Upper lobe of left lung (tissue), 6 donors: ENCODE measurements around the gene PCIF1. TPM values are rescaled to one million over a fixed set of nuclear protein-coding genes. Genes with fewer than 3 reads are reported as not detected.
"Not testable (repeated sequence)": the region's sequence is repeated elsewhere in the genome, so short reads cannot be mapped to it uniquely, and the experiment has no call there.

Experiments used
- ATAC-seq, 2 donors: fragments of 200-7000 bp; cut with Tn5 transposase; one replicate each; pipeline ENCODE4 v1.9.1; 2022; ENCODE audit warnings: mild to moderate bottlenecking in 2 of 2, moderate library complexity in 2 of 2; ENCODE audit not compliant: low FRiP score in 2 of 2
- DNase-seq, 2 donors: peaks; one replicate each; pipeline ENCODE4 v3.0.0-alpha.2; 2019 to 2020
- H3K27ac ChIP-seq, 4 donors: fragments of 200-600 bp; sonication (generic); one replicate each; pipeline ENCODE4 v1.5.1; 2016 to 2019
- H3K27me3 ChIP-seq, 4 donors: fragments of 200-600 bp; sonication (generic); one replicate each; pipeline ENCODE4 v1.5.1; 2017 to 2019
- H3K36me3 ChIP-seq, 4 donors: fragments of 200-600 bp; sonication (generic); one replicate each; pipeline ENCODE4 v1.5.1; 2016 to 2019
- H3K4me1 ChIP-seq, 4 donors: fragments of 200-600 bp; sonication (generic); one replicate each; pipeline ENCODE4 v1.5.1; 2018 to 2019
- H3K4me3 ChIP-seq, 4 donors: fragments of 200-600 bp; sonication (generic); one replicate each; pipeline ENCODE4 v1.5.1; 2017 to 2019; ENCODE audit warnings: mild to moderate bottlenecking in 2 of 4, moderate library complexity in 1 of 4
- H3K9me3 ChIP-seq, 4 donors: fragments of 200-600 bp; sonication (generic); one replicate each; pipeline ENCODE4 v1.5.1; 2018 to 2019
- EP300 ChIP-seq, 4 donors: sonication (generic); formaldehyde crosslinking; IDR thresholded peaks; one replicate each; pipeline ENCODE4 v1.5.1; 2017; ENCODE audit warnings: antibody characterized with exemption in 4 of 4, control low read depth in 2 of 4
- POLR2A ChIP-seq, 4 donors: fragments of 450-650 bp; IDR thresholded peaks; one replicate each; pipeline ENCODE4 v1.5.1; 2016 to 2017; ENCODE audit warnings: antibody characterized with exemption in 4 of 4, mild to moderate bottlenecking in 2 of 4
- POLR2AphosphoS5 ChIP-seq, 2 donors: sonication (generic); formaldehyde crosslinking; IDR thresholded peaks; one replicate each; pipeline ENCODE4 v1.5.1; 2017; ENCODE audit warnings: antibody characterized with exemption in 2 of 2
- WGBS, 2 donors: methylation state at CpG; one replicate each; pipeline ENCODE4 v1.1.5; 2017 to 2018; 5-methylcytosine and 5-hydroxymethylcytosine counted together
- total RNA-seq, 6 donors: library from RNA; depleted of rRNA in 4 of 6; stranded (reverse); fragments of >200 nt in 4 of 6; gene quantifications; one replicate each; pipeline versions ENCODE4 v1.1.0 to v1.2.1, GENCODE V29; 2016 to 2021
- TF ChIP-seq, protein P1 (sequence below), 6 experiments: fragments of 450-650 bp in 4 of 6; fragments of 200-600 bp in 2 of 6; sonication (generic) in 2 of 6; IDR thresholded peaks; one replicate each; pipeline ENCODE4 v1.5.1; 2016 to 2019; ENCODE audit warnings: antibody characterized with exemption in 6 of 6
- donor health status: DM: no; HTN: no; CAD: no; lungs with moderate emphysema.
- donor health status: DM: no; HTN: yes; CAD: no; lungs with severe emphysema.

The PCIF1 gene
- total RNA-seq, 6 donors from 2014 or later = 41.7 to 59.7 (median 47.1) TPM

DNA sequence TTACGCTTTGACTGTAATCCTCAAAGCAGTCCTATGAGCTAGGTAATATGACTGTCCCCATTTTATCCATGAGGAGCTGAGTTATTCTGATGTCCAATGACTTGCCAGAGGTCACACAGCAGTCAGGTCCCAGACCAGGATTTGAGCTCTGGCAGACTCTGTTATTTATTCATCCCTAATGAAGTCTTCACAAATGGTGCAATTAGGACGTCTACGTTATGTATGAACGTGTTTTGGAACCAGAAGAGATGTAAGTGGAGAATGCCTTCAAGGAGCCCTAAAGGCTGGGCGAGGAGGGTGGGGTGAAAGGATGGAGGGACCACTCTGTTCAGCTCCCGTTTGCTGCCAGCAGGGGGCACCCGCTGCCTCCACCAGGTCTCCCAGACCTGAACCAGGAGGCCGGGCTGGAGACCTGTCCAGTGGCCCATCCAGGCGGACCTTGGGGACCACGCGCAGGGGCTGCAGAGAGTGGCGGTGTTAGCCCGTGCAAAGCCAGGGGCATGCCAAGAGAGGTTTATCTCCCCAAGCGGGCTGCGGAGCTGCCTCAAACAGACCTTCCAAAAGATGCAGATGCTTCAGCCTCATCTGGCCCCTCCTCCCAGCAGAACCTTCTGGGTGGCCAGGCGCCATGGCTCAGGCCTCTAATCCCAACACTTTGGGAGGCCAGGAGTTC lies 52.8 kb downstream of the PCIF1 start:
- no peaks in the 10 kb centered on the region for H3K36me3 ChIP-seq
- no peaks in the 10 kb centered on the region for H3K9me3 ChIP-seq
- no peak overlapping the region for H3K27ac ChIP-seq
- ATAC-seq (peak; percentile 89 to 90), DNase-seq (peak; percentile 84 to 91)
- TF ChIP-seq, protein P1, sequence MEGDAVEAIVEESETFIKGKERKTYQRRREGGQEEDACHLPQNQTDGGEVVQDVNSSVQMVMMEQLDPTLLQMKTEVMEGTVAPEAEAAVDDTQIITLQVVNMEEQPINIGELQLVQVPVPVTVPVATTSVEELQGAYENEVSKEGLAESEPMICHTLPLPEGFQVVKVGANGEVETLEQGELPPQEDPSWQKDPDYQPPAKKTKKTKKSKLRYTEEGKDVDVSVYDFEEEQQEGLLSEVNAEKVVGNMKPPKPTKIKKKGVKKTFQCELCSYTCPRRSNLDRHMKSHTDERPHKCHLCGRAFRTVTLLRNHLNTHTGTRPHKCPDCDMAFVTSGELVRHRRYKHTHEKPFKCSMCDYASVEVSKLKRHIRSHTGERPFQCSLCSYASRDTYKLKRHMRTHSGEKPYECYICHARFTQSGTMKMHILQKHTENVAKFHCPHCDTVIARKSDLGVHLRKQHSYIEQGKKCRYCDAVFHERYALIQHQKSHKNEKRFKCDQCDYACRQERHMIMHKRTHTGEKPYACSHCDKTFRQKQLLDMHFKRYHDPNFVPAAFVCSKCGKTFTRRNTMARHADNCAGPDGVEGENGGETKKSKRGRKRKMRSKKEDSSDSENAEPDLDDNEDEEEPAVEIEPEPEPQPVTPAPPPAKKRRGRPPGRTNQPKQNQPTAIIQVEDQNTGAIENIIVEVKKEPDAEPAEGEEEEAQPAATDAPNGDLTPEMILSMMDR (IDR thresholded peaks at IDR 0.05) = peak; percentile 72 to 82 (median 80)
- TF ChIP-seq EP300 (IDR thresholded peaks at IDR 0.05) = no peak
- H3K27me3 ChIP-seq = no peaks in the 10 kb centered on the region
- no peak overlapping the region for H3K4me3 ChIP-seq
- WGBS, 2 donors = 6 to 17% methylated on average over 6 to 13 of the region's 16 CpGs
- no peaks in the 10 kb centered on the region for H3K4me1 ChIP-seq

DNA sequence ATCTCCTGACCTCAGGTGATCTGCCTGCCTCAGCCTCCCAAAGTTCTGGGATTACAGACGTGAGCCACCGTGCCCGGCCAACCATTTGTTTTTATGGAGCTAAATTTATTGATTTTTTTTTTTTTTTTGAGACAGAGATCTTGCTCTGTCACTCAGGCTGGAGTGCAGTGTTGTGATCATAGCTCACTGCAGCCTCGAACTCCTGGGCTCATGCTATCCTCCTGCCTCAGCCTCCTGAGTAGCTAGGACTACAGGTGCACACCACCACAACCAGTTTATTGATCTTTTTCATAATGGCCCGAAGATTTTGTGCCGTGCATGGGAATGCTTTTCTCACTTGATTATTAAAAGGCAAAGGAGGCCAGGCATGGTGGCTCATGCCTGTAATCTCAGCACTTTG lies 54.3 kb downstream of the PCIF1 start:
- not testable (repeated sequence) for H3K36me3 ChIP-seq, ATAC-seq, H3K9me3 ChIP-seq, H3K4me3 ChIP-seq, H3K27me3 ChIP-seq, DNase-seq, H3K27ac ChIP-seq, H3K4me1 ChIP-seq
- 74 to 88% methylated on average over 6 of the region's 6 CpGs for WGBS, 2 donors

DNA sequence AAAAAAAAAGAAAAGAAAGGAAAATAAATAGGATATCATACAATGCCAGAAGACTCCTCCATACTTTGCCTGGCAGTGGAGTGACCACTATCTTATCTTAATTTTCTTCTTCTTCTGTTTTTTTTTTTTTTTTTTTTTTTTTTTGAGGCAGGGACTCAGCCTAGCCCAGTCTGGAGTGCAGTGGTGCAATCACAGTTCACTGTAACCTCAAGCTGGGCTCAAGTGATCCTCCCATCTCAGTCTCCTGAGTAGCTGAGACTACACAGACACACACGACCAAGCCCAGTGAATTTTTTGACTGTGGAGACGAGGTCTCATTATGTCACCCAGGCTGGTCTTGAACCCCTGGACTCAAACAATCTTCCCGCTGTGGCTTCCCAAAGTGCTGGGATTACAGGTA lies 57.1 kb downstream of the PCIF1 start:
- Histone ChIP-seq H3K4me3 (no peak overlapping the region), H3K27me3 (no peaks in the 10 kb centered on the region), H3K36me3 (no peaks in the 10 kb centered on the region), H3K27ac (no peak overlapping the region), H3K4me1 (no peaks in the 10 kb centered on the region), H3K9me3 (no peaks in the 10 kb centered on the region)
- 67 to 83% methylated on average over 3 of the region's 3 CpGs for WGBS, 2 donors
- ATAC-seq = no peak
- no peak for DNase-seq
- TF ChIP-seq EP300 (IDR thresholded peaks at IDR 0.05) = no peak
- no peak for TF ChIP-seq POLR2AphosphoS5 (IDR thresholded peaks at IDR 0.05)
- no peak for TF ChIP-seq POLR2A (IDR thresholded peaks at IDR 0.05)
- TF ChIP-seq, protein P1 (IDR thresholded peaks at IDR 0.05) = no peak

DNA sequence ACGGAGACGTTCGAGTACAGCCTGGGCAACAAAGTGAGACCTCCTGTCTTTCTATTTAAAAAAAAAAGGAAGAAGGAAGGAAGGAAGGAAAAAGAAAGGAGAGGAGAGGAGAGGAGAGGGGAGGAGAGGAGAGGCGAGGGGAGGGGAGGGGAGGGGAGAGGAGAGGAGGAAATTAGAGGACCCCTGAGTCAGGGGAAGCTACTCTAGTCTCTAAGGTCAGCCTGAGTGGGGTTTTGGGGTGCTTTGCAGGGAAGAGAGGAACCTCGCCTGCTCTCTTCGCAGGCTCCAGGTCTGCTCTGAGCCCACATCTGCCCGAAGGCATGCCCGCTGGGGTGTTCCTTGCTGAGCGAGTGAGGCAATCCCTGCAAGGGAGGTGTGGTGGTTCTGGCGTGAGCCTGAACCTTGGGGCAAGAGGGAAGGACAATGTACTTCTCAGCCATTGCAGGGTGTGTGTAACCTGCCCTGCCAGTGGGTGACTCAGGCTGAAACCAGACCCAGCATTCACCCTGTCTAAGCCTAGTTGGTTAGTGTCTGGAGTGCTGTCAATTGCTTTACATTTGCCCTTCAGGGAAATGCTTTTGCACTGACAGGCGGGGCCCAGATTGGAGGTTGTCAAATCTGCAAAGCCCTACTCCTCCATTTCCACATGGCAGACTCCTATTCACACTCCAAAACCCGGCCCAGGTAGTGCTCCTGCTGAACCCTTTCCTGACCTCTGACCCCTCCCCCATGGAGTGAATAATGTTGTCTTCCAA lies 58.9 kb downstream of the PCIF1 start:
- Histone ChIP-seq H3K36me3 (no peaks in the 10 kb centered on the region), H3K4me1 (peaks cover 0 to 3% (median 0%) of the 10 kb centered on the region in 4 donors), H3K9me3 (no peaks in the 10 kb centered on the region), H3K4me3 (no peak overlapping the region), H3K27me3 (no peaks in the 10 kb centered on the region), H3K27ac (no peak overlapping the region)
- TF ChIP-seq, protein P1 (IDR thresholded peaks at IDR 0.05) = no peak
- 57 to 72% methylated on average over 9 to 12 of the region's 12 CpGs for WGBS, 2 donors
- peak in 1 of 2 donors; percentile 74 for DNase-seq
- ATAC-seq = peak in 1 of 2 donors; percentile 87

DNA sequence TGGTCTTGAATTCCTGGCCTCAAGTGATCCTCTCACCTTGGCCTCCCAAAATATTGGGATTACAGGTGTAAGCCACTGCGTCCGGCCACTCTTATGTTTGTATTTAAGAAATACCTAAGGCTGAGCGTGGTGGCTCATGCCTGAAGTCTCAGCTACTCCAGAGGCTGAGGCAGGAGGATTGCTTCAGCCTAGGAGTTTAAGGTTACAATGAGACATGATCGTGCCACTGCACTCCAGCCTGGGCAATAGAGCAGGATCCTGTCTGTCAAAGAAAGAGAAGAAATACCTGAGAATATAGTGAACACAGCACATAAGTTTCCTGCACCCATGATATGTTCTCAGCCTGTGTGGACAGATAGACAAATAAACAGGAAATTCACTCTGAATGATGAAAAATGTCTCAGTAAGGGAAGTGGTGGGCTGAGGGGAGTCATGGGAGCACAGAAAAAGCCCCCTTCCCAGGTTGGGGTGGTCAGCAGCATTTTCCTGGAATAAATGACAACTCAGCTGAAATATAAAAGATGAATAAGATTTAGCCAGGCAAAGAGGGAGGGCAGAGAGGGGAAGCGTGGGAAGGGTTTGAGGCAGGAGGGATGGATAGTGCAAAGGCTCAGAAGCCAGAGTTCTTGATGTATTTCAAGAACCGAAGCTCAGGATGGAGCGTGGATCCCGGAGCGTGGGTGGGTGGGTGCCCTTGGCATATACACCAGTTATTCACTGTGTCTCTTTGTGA lies 60.4 kb downstream of the PCIF1 start:
- no peak for ATAC-seq
- H3K36me3 ChIP-seq = no peaks in the 10 kb centered on the region
- no peaks in the 10 kb centered on the region for H3K27me3 ChIP-seq
- WGBS, 2 donors = 58 to 59% methylated on average over 9 of the region's 9 CpGs
- no peak overlapping the region for H3K27ac ChIP-seq
- TF ChIP-seq POLR2AphosphoS5 (IDR thresholded peaks at IDR 0.05) (no peak), EP300 (IDR thresholded peaks at IDR 0.05) (no peak), POLR2A (IDR thresholded peaks at IDR 0.05) (no peak)
- TF ChIP-seq, protein P1 (IDR thresholded peaks at IDR 0.05) = no peak
- H3K4me3 ChIP-seq = no peak overlapping the region
- H3K9me3 ChIP-seq = no peaks in the 10 kb centered on the region
- H3K4me1 ChIP-seq = peaks cover 0 to 3% (median under 1%) of the 10 kb centered on the region in 4 donors
- no peak for DNase-seq

DNA sequence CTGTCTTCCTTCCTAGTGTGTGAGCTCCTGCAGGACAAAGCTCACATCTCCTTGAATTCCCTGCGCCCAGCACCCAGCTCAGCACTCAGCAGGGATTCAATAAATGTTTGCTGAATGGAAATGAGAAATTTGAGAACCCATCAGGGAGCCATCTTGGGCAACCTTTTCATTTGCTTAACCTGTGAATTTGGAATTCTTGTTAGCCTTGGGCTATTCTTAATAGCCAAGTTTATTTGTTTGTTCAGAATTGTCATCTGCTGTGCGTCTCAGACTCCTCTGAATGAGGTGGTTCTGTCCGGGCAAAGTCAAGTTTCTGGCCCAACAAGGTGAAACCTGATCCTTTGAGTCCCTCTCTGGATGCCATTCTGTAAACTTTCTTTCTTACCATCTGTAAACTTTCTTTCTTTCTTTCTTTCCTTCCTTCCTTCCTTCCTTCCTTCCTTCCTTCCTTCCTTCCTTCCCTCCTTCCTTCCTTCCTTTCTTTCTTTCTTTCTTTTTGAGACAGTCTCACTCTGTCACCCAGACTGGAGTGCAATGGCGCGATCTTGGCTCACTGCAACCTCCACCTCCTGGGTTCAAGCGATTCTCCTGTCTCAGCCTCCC lies 61.1 kb downstream of the PCIF1 start:
- not testable (repeated sequence) for H3K4me3 ChIP-seq, ATAC-seq, H3K27ac ChIP-seq, H3K36me3 ChIP-seq, H3K9me3 ChIP-seq, DNase-seq, H3K4me1 ChIP-seq, H3K27me3 ChIP-seq
- 70 to 83% methylated on average over 6 of the region's 6 CpGs for WGBS, 2 donors
